HCT116 (cell line): ENCODE measurements around the gene ZNF41. TPM values are rescaled to one million over a fixed set of nuclear protein-coding genes. Genes with fewer than 3 reads are reported as not detected.

ENCODE experiments used
- ATAC-seq: fragments of 200-7000 bp; cut with Tn5 transposase; 2 replicates; pipeline ENCODE4 v1.9.1; 2020; ENCODE audit warnings: mild to moderate bottlenecking, moderate library complexity
- BruUV-seq: library from RNA; stranded (reverse); fragments of 400-500 nt; replicated peaks from 2 replicates; lab custom pipeline; 2021; lab: Mats Ljungman, UMichigan
- CTCF ChIA-PET: fragments of 300-600 bp; sonication (Branson Sonifier 250); formaldehyde crosslinking; loops from one replicate; lab custom pipeline; 2021; ENCODE audit warnings: antibody characterized with exemption; lab: Charles Lee
- POLR2A ChIA-PET: fragments of 300-600, 350-600 bp; sonication (Branson Sonifier 250); formaldehyde crosslinking; loops from one replicate; lab custom pipeline; 2021; ENCODE audit warnings: antibody characterized with exemption; lab: Charles Lee
- RAD21 ChIA-PET, 2 experiments: fragments of 300-600 bp; sonication (Branson Sonifier 250); formaldehyde crosslinking; loops; one replicate each; lab custom pipeline; 2023; ENCODE audit warnings: low total read pairs in 2 of 2; ENCODE audit not compliant: uncharacterized antibody in 2 of 2, unreplicated experiment in 2 of 2, low non-redundant PET in 1 of 2; lab: Charles Lee
- DNase-seq: peaks from one replicate; pipeline ENCODE4 v3.0.0-alpha.2; 2010; ENCODE audit warnings: low read depth, low spot score
- H2AFZ ChIP-seq: fragments of 200-600 bp; shearing (Covaris generic), sonication (generic); 2 replicates; pipeline ENCODE4 v1.6.1; 2017; ENCODE audit warnings: low read depth, mixed run types, mixed read lengths, antibody characterized with exemption, low read length; ENCODE audit not compliant: poor library complexity, severe bottlenecking
- H3K27ac ChIP-seq: 2 replicates; pipeline ENCODE4 v1.5.1; 2012; ENCODE audit warnings: low read depth, low read length
- H3K27me3 ChIP-seq: fragments of 200-600 bp; sonication (generic); 2 replicates; pipeline ENCODE4 v1.6.1; 2016; ENCODE audit warnings: mixed run types, low read length, mixed read lengths; ENCODE audit not compliant: insufficient read depth
- H3K36me3 ChIP-seq, 2 experiments: fragments of 200-500 bp in 1 of 2; fragments of 200-600 bp in 1 of 2; sonication (Bioruptor generic) in 1 of 2; sonication (generic) in 1 of 2; 2 replicates each; pipeline versions ENCODE4 v1.5.1 to v1.6.1; 2014 to 2016; ENCODE audit warnings: low read length in 2 of 2, inconsistent platforms in 1 of 2, mixed read lengths in 1 of 2, mixed run types in 1 of 2; ENCODE audit not compliant: insufficient read depth in 2 of 2, control insufficient read depth in 1 of 2
- H3K4me1 ChIP-seq, 2 experiments: fragments of 200-600 bp in 1 of 2; sonication (generic) in 1 of 2; 2 replicates each; pipeline versions ENCODE4 v1.5.1 to v1.6.1; 2012 to 2017; ENCODE audit warnings: low read length in 2 of 2, inconsistent platforms in 1 of 2, mild to moderate bottlenecking in 1 of 2, mixed read lengths in 1 of 2, mixed run types in 1 of 2, moderate library complexity in 1 of 2; ENCODE audit not compliant: insufficient read depth in 2 of 2, control insufficient read depth in 1 of 2
- H3K4me2 ChIP-seq: fragments of 200-600 bp; sonication (generic); 2 replicates; pipeline ENCODE4 v1.6.1; 2017; ENCODE audit warnings: mixed run types, low read length, mixed read lengths
- H3K4me3 ChIP-seq, 2 experiments: fragments of 200-600 bp in 1 of 2; sonication (generic) in 1 of 2; replicated peaks in 1 of 2; 2 replicates each; pipeline ENCODE4 v1.5.1; 2011 to 2016; ENCODE audit warnings: low read length in 2 of 2, control low read depth in 1 of 2, low read depth in 1 of 2, mild to moderate bottlenecking in 1 of 2, mixed read lengths in 1 of 2, mixed run types in 1 of 2
- H3K79me2 ChIP-seq: fragments of 200-600 bp; sonication (generic); 2 replicates; pipeline ENCODE4 v1.6.1; 2017; ENCODE audit warnings: mild to moderate bottlenecking, mixed run types, low read length, moderate library complexity, mixed read lengths; ENCODE audit not compliant: insufficient read depth
- H3K9ac ChIP-seq: fragments of 200-600 bp; sonication (generic); 2 replicates; pipeline ENCODE4 v1.6.1; 2016; ENCODE audit warnings: low read length, mixed read lengths
- H3K9me2 ChIP-seq: fragments of 200-600 bp; sonication (generic), shearing (Covaris generic); 2 replicates; pipeline ENCODE4 v1.6.1; 2017; ENCODE audit warnings: mixed run types, mild to moderate bottlenecking, moderate library complexity; ENCODE audit not compliant: insufficient read depth
- H3K9me3 ChIP-seq, 2 experiments: fragments of 200-500 bp in 1 of 2; fragments of 200-600 bp in 1 of 2; sonication (Bioruptor generic) in 1 of 2; sonication (generic) in 1 of 2; 2 replicates each; pipeline ENCODE4 v1.6.1; 2014 to 2017; ENCODE audit warnings: low read length in 2 of 2, mixed read lengths in 2 of 2, inconsistent platforms in 1 of 2, low read depth in 1 of 2, mild to moderate bottlenecking in 1 of 2, mixed run types in 1 of 2, moderate library complexity in 1 of 2; ENCODE audit not compliant: control insufficient read depth in 1 of 2, insufficient read depth in 1 of 2
- H4K20me1 ChIP-seq: fragments of 200-600 bp; sonication (generic), shearing (Covaris generic); 2 replicates; pipeline ENCODE4 v1.6.1; 2017; ENCODE audit warnings: mixed run types, mild to moderate bottlenecking, moderate library complexity; ENCODE audit not compliant: insufficient read depth
- CBX3 ChIP-seq: IDR thresholded peaks from 2 replicates; pipeline ENCODE4 v1.6.1; 2012; ENCODE audit warnings: low read depth
- RAD21 ChIP-seq: IDR thresholded peaks from 2 replicates; pipeline ENCODE4 v1.6.1; 2012; ENCODE audit warnings: low read depth, mild to moderate bottlenecking
- SIN3A ChIP-seq: IDR thresholded peaks from 2 replicates; pipeline ENCODE4 v1.6.1; 2012; ENCODE audit warnings: low read depth
- TCF7L2 ChIP-seq: IDR thresholded peaks from 2 replicates; pipeline ENCODE4 v1.7.0; 2011; ENCODE audit warnings: borderline replicate concordance, inconsistent platforms; ENCODE audit not compliant: insufficient read depth, insufficient read length; ENCODE audit errors: extremely low read depth
- intact Hi-C: fragments of 100-400 bp; cut with micrococcal nuclease; formaldehyde crosslinking; loops from 2 replicates; pipeline ENCODE4 v1.10.0; 2022
- total RNA-seq: library from RNA; stranded (reverse); gene quantifications from one replicate; pipeline ENCODE4 v1.2.1, GENCODE V29; 2021; ENCODE audit not compliant: unreplicated experiment
- TF ChIP-seq, protein P1 (sequence below): IDR thresholded peaks from 2 replicates; pipeline ENCODE4 v1.6.1; 2012; ENCODE audit warnings: low read depth
- TF ChIP-seq, protein P2 (sequence below), 3 experiments: fragments of 200-600 bp in 1 of 3; sonication (generic) in 1 of 3; IDR thresholded peaks in 2 of 3; conservative IDR thresholded peaks in 1 of 3; 2 replicates each; pipeline ENCODE4 v1.5.1; 2012 to 2017; ENCODE audit warnings: low read depth in 2 of 3, low read length in 2 of 3, antibody characterized with exemption in 1 of 3, borderline replicate concordance in 1 of 3, control low read depth in 1 of 3, mild to moderate bottlenecking in 1 of 3, mixed read lengths in 1 of 3, mixed run types in 1 of 3, moderate library complexity in 1 of 3; ENCODE audit not compliant: insufficient read depth in 1 of 3

ZNF41 gene
- total RNA-seq, 1 experiment from 2014 or later: 7.4 TPM

GRCh38 chrX:47523713-47524166 is 40.7 kb upstream of the ZNF41 start (continued):
- TF ChIP-seq, protein P1, sequence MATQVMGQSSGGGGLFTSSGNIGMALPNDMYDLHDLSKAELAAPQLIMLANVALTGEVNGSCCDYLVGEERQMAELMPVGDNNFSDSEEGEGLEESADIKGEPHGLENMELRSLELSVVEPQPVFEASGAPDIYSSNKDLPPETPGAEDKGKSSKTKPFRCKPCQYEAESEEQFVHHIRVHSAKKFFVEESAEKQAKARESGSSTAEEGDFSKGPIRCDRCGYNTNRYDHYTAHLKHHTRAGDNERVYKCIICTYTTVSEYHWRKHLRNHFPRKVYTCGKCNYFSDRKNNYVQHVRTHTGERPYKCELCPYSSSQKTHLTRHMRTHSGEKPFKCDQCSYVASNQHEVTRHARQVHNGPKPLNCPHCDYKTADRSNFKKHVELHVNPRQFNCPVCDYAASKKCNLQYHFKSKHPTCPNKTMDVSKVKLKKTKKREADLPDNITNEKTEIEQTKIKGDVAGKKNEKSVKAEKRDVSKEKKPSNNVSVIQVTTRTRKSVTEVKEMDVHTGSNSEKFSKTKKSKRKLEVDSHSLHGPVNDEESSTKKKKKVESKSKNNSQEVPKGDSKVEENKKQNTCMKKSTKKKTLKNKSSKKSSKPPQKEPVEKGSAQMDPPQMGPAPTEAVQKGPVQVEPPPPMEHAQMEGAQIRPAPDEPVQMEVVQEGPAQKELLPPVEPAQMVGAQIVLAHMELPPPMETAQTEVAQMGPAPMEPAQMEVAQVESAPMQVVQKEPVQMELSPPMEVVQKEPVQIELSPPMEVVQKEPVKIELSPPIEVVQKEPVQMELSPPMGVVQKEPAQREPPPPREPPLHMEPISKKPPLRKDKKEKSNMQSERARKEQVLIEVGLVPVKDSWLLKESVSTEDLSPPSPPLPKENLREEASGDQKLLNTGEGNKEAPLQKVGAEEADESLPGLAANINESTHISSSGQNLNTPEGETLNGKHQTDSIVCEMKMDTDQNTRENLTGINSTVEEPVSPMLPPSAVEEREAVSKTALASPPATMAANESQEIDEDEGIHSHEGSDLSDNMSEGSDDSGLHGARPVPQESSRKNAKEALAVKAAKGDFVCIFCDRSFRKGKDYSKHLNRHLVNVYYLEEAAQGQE: no peak

DNA sequence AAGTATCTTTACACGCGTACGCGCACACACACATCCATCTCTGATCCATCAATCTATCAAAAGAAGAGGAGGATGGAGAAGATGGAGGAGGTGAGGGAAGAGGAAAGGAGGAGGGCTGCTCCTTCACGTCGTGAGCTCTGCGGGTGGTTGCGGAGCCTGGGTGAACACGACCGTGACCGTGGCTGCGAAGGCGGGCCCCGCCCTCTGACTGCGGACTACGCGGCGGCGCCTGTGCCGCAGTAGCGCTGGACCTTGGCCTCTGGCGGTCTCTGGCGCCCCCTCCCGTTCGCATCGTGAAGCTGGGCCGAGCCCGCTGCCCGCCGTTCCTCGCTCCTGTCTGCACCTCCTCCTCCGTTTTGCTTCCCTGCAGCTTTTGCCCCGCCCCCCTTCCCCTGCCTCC is 40.3 kb upstream of the ZNF41 start:
- Histone ChIP-seq H3K4me1 (peaks cover 0 to 6% of the 10 kb centered on the region in 2 experiments; a peak in 1 of 4 replicates), H3K79me2 (no peaks in the 10 kb centered on the region), H3K27ac (no peak overlapping the region), H3K9me3 (no peaks in the 10 kb centered on the region), H3K27me3 (no peaks in the 10 kb centered on the region), H2AFZ (peak overlapping the region; percentile 74), H3K4me2 (peak overlapping the region; percentile 66), H4K20me1 (no peaks in the 10 kb centered on the region), H3K4me3 (peak overlapping the region; percentile 2 to 20; a peak in 1 of 4 replicates), H3K9me2 (no peaks in the 10 kb centered on the region), H3K36me3 (no peaks in the 10 kb centered on the region), H3K9ac (no peak overlapping the region)
- intact Hi-C loops: loop anchor here (1.0 kb wide), 2 partner anchors 26 to 330 kb away; partner anchors contain the start of gene UBA1
- peak; percentile 38 for DNase-seq
- CTCF ChIA-PET: interaction anchor here (0.5 to 2.4 kb wide), 12 partner anchors 9 to 939 kb away, joined by 3 to 12 read pairs (median 4); no protein-coding TSS in a partner anchor
- no TSS peak for BruUV-seq
- POLR2A ChIA-PET: interaction anchor here (1.5 to 1.9 kb wide), 2 partner anchors 290 to 332 kb away, joined by 5 to 7 read pairs; no protein-coding TSS in a partner anchor
- RAD21 ChIA-PET: interaction anchor here (0.6 to 1.2 kb wide), 4 partner anchors 26 to 401 kb away, joined by 3 to 5 read pairs (median 5); no protein-coding TSS in a partner anchor
- peak; percentile 99 for ATAC-seq
- TF ChIP-seq, protein P2, sequence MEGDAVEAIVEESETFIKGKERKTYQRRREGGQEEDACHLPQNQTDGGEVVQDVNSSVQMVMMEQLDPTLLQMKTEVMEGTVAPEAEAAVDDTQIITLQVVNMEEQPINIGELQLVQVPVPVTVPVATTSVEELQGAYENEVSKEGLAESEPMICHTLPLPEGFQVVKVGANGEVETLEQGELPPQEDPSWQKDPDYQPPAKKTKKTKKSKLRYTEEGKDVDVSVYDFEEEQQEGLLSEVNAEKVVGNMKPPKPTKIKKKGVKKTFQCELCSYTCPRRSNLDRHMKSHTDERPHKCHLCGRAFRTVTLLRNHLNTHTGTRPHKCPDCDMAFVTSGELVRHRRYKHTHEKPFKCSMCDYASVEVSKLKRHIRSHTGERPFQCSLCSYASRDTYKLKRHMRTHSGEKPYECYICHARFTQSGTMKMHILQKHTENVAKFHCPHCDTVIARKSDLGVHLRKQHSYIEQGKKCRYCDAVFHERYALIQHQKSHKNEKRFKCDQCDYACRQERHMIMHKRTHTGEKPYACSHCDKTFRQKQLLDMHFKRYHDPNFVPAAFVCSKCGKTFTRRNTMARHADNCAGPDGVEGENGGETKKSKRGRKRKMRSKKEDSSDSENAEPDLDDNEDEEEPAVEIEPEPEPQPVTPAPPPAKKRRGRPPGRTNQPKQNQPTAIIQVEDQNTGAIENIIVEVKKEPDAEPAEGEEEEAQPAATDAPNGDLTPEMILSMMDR (IDR thresholded peaks at IDR 0.05 in 2 of 3, conservative IDR thresholded peaks at IDR 0.05 in 1 of 3; ENCODE audit: borderline replicate concordance in 1 of 3, insufficient read depth in 1 of 3, low read depth in 2 of 3, low read length in 2 of 3): peak; percentile 41 to 62 (median 59); a peak in 5 of 6 replicates
- TF ChIP-seq RAD21 (peak; percentile 89), CBX3 (0 out of 2 replicates have a peak, but pooled peaks have one; percentile 19), SIN3A (no peak), TCF7L2 (peak; percentile 19)
